ENCODE results near the gene SH2D2A. TPM values are rescaled to one million over a fixed set of nuclear protein-coding genes. Genes with fewer than 3 reads are reported as not detected.

SH2D2A gene
- polyA plus RNA-seq, 1 donor from 2014 or later: not detected

GRCh38 chr1:156794506-156795373 is 21.9 kb downstream of the SH2D2A start:
- H3K4me2 ChIP-seq (ENCODE audit: low read length): no peak overlapping the region
- H3F3A ChIP-seq (ENCODE audit: insufficient read depth, low read length, poor library complexity, severe bottlenecking): no peaks in the 10 kb centered on the region
- H3K79me2 ChIP-seq (replicated peaks; ENCODE audit: insufficient read depth, low read length): no peaks in the 10 kb centered on the region
- no peak overlapping the region for H3K27ac ChIP-seq (ENCODE audit: low read length)
- H3K9me3 ChIP-seq (ENCODE audit: low read length): no peaks in the 10 kb centered on the region
- H3K36me3 ChIP-seq (ENCODE audit: insufficient read depth, low read length): peaks cover 3% of the 10 kb centered on the region
- no peaks in the 10 kb centered on the region for H3K27me3 ChIP-seq (ENCODE audit: insufficient read depth, low read depth, low read length)
- H3K9me2 ChIP-seq (ENCODE audit: insufficient read depth, low read length): no peaks in the 10 kb centered on the region
- no peaks in the 10 kb centered on the region for H4K20me1 ChIP-seq (ENCODE audit: insufficient read depth)
- no peak overlapping the region for H3K4me3 ChIP-seq (ENCODE audit: low read length)
- H3K9ac ChIP-seq (ENCODE audit: low read length): no peak overlapping the region
- H2AFZ ChIP-seq (ENCODE audit: low read depth, low read length): no peak overlapping the region
- TF ChIP-seq EZH2 (IDR thresholded peaks at IDR 0.05; ENCODE audit: borderline replicate concordance, insufficient read depth, low read length, poor library complexity, severe bottlenecking) (no peak), MXI1 (conservative IDR thresholded peaks at IDR 0.05; ENCODE audit: poor library complexity, severe bottlenecking) (no peak), CTCF (IDR thresholded peaks at IDR 0.05; ENCODE audit: poor library complexity, severe bottlenecking) (no peak), REST (IDR thresholded peaks at IDR 0.05; ENCODE audit: borderline replicate concordance) (no peak), TAF1 (IDR thresholded peaks at IDR 0.05; ENCODE audit: low read depth) (no peak), POLR2AphosphoS5 (IDR thresholded peaks at IDR 0.05) (no peak), EP300 (conservative IDR thresholded peaks at IDR 0.05; ENCODE audit: poor library complexity, severe bottlenecking) (no peak), SMC3 (conservative IDR thresholded peaks at IDR 0.05; ENCODE audit: poor library complexity) (no peak), RAD21 (conservative IDR thresholded peaks at IDR 0.05) (no peak)

- H3K9me2 ChIP-seq (ENCODE audit: insufficient read depth, low read length): no peaks in the 10 kb centered on the region
- no peaks in the 10 kb centered on the region for H3K9me3 ChIP-seq (ENCODE audit: low read length)
- H3F3A ChIP-seq (ENCODE audit: insufficient read depth, low read length, poor library complexity, severe bottlenecking): no peaks in the 10 kb centered on the region
- H3K4me3 ChIP-seq (ENCODE audit: low read length): no peak overlapping the region
- H4K20me1 ChIP-seq (ENCODE audit: insufficient read depth): no peaks in the 10 kb centered on the region
- H3K4me2 ChIP-seq (ENCODE audit: low read length): no peak overlapping the region
- H3K36me3 ChIP-seq (ENCODE audit: insufficient read depth, low read length): peaks cover 9% of the 10 kb centered on the region
- no peak overlapping the region for H3K27ac ChIP-seq (ENCODE audit: low read length)
- no peak overlapping the region for H3K9ac ChIP-seq (ENCODE audit: low read length)
- no peak overlapping the region for H2AFZ ChIP-seq (ENCODE audit: low read depth, low read length)
- no peaks in the 10 kb centered on the region for H3K27me3 ChIP-seq (ENCODE audit: insufficient read depth, low read depth, low read length)
- no peak for TF ChIP-seq MXI1 (conservative IDR thresholded peaks at IDR 0.05; ENCODE audit: poor library complexity, severe bottlenecking)
- no peak for TF ChIP-seq TAF1 (IDR thresholded peaks at IDR 0.05; ENCODE audit: low read depth)
- TF ChIP-seq EP300 (conservative IDR thresholded peaks at IDR 0.05; ENCODE audit: poor library complexity, severe bottlenecking): no peak
- no peak for TF ChIP-seq REST (IDR thresholded peaks at IDR 0.05; ENCODE audit: borderline replicate concordance)
- TF ChIP-seq EZH2 (IDR thresholded peaks at IDR 0.05; ENCODE audit: borderline replicate concordance, insufficient read depth, low read length, poor library complexity, severe bottlenecking): no peak
- no peak for TF ChIP-seq SMC3 (conservative IDR thresholded peaks at IDR 0.05; ENCODE audit: poor library complexity)
- TF ChIP-seq RAD21 (conservative IDR thresholded peaks at IDR 0.05): no peak
- TF ChIP-seq CTCF (IDR thresholded peaks at IDR 0.05; ENCODE audit: poor library complexity, severe bottlenecking): no peak
- no peak for TF ChIP-seq POLR2AphosphoS5 (IDR thresholded peaks at IDR 0.05)
- H3K79me2 ChIP-seq (replicated peaks; ENCODE audit: insufficient read depth, low read length): peaks cover 3% of the 10 kb centered on the region
Observed at GRCh38 chr1:156789621-156790318, 26.9 kb downstream of the SH2D2A start.
